DND-41 (cell line): ENCODE results near the gene CYP27C1.

Experiments
- ATAC-seq: fragments of 200-7000 bp; cut with Tn5 transposase; 3 replicates; pipeline ENCODE4 v1.9.1; 2021; ENCODE audit warnings: low read depth; ENCODE audit not compliant: insufficient read depth
- DNase-seq: peaks from one replicate; pipeline ENCODE4 v3.0.0-alpha.2; 2020
- H2AFZ ChIP-seq: 2 replicates; pipeline ENCODE4 v1.6.0; 2012; ENCODE audit warnings: low read depth, low read length
- H3K27ac ChIP-seq: 2 replicates; pipeline ENCODE4 v1.5.1; 2012; ENCODE audit warnings: low read length, inconsistent platforms
- H3K27me3 ChIP-seq: fragments of 200-600 bp; sonication (generic); 2 replicates; pipeline ENCODE4 v1.6.0; 2012; ENCODE audit warnings: low read length, mild to moderate bottlenecking, inconsistent platforms; ENCODE audit not compliant: insufficient read depth, poor library complexity
- H3K36me3 ChIP-seq: 2 replicates; pipeline ENCODE4 v1.5.1; 2012; ENCODE audit warnings: low read length, inconsistent platforms; ENCODE audit not compliant: insufficient read depth
- H3K4me1 ChIP-seq: 2 replicates; pipeline ENCODE4 v1.5.1; 2012; ENCODE audit warnings: mild to moderate bottlenecking, low read length; ENCODE audit not compliant: insufficient read depth
- H3K4me2 ChIP-seq: 2 replicates; pipeline ENCODE4 v1.6.0; 2012; ENCODE audit warnings: mild to moderate bottlenecking, moderate library complexity, low read length, inconsistent platforms; ENCODE audit not compliant: insufficient read depth
- H3K4me3 ChIP-seq, 2 experiments: fragments of 200-600 bp in 1 of 2; shearing (Covaris generic) in 1 of 2; 2 replicates each; pipeline ENCODE4 v1.5.1; 2012 to 2016; ENCODE audit warnings: inconsistent platforms in 2 of 2, low read length in 2 of 2, mild to moderate bottlenecking in 2 of 2, low read depth in 1 of 2, moderate library complexity in 1 of 2
- H3K79me2 ChIP-seq: 2 replicates; pipeline ENCODE4 v1.6.0; 2012; ENCODE audit warnings: low read length, inconsistent platforms; ENCODE audit not compliant: insufficient read depth
- H3K9ac ChIP-seq: 2 replicates; pipeline ENCODE4 v1.6.0; 2012; ENCODE audit warnings: low read depth, mild to moderate bottlenecking, inconsistent platforms, low read length, moderate library complexity
- H3K9me3 ChIP-seq: 2 replicates; pipeline ENCODE4 v1.5.1; 2012; ENCODE audit warnings: low read length, moderate library complexity, mild to moderate bottlenecking, inconsistent platforms; ENCODE audit not compliant: insufficient read depth, severe bottlenecking
- H4K20me1 ChIP-seq: 2 replicates; pipeline ENCODE4 v1.6.0; 2012; ENCODE audit warnings: low read length; ENCODE audit not compliant: insufficient read depth
- EZH2 ChIP-seq: IDR thresholded peaks from 3 replicates; pipeline ENCODE4 v1.6.1; 2012; ENCODE audit warnings: borderline replicate concordance, low read depth, mild to moderate bottlenecking, moderate library complexity, low read length, inconsistent platforms; ENCODE audit not compliant: severe bottlenecking
- TF ChIP-seq, protein P1 (sequence below): IDR thresholded peaks from 2 replicates; pipeline ENCODE4 v1.5.1; 2012; ENCODE audit warnings: borderline replicate concordance, low read length, moderate library complexity, mild to moderate bottlenecking; ENCODE audit not compliant: poor library complexity, severe bottlenecking; ENCODE audit errors: extremely low read depth

Gene CYP27C1

GRCh38 chr2:127219171-127220070 lies 678 bp downstream of the CYP27C1 start:
- no peak for TF ChIP-seq EZH2
- TF ChIP-seq, protein P1, sequence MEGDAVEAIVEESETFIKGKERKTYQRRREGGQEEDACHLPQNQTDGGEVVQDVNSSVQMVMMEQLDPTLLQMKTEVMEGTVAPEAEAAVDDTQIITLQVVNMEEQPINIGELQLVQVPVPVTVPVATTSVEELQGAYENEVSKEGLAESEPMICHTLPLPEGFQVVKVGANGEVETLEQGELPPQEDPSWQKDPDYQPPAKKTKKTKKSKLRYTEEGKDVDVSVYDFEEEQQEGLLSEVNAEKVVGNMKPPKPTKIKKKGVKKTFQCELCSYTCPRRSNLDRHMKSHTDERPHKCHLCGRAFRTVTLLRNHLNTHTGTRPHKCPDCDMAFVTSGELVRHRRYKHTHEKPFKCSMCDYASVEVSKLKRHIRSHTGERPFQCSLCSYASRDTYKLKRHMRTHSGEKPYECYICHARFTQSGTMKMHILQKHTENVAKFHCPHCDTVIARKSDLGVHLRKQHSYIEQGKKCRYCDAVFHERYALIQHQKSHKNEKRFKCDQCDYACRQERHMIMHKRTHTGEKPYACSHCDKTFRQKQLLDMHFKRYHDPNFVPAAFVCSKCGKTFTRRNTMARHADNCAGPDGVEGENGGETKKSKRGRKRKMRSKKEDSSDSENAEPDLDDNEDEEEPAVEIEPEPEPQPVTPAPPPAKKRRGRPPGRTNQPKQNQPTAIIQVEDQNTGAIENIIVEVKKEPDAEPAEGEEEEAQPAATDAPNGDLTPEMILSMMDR: no peak
- no peak overlapping the region for H3K4me2 ChIP-seq
- DNase-seq (no peak), ATAC-seq (no peak)
- H3K9me3 ChIP-seq: no peaks in the 10 kb centered on the region
- H2AFZ ChIP-seq: no peak overlapping the region
- no peaks in the 10 kb centered on the region for H3K36me3 ChIP-seq
- no peak overlapping the region for H3K9ac ChIP-seq
- H3K27me3 ChIP-seq: no peaks in the 10 kb centered on the region
- H4K20me1 ChIP-seq: no peaks in the 10 kb centered on the region
- H3K4me3 ChIP-seq: no peak overlapping the region
- H3K27ac ChIP-seq: no peak overlapping the region
- no peaks in the 10 kb centered on the region for H3K4me1 ChIP-seq
- no peaks in the 10 kb centered on the region for H3K79me2 ChIP-seq

DNA sequence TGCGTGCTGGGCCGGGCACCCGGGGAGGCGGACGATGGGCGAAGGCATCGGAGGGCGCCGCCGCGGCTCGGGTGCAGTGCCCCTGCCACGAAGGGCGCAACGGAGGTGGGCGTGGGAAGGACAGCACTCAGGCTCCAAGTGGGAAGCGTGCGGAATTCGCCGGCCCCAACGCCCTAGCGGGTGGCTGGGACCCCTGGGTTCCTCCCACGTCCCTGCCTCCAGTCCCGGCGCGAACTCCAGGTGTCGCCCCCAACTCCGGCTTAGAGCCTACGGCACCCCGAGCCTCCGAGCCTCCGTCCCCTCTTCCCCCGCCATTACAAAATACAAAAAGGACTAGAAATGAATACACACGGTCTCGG lies 1.3 kb downstream of the CYP27C1 start:
- H3K4me2 ChIP-seq: no peak overlapping the region
- H2AFZ ChIP-seq: no peak overlapping the region
- no peak for TF ChIP-seq EZH2
- TF ChIP-seq, protein P1: no peak
- H3K36me3 ChIP-seq: no peaks in the 10 kb centered on the region
- no peak overlapping the region for H3K27ac ChIP-seq
- H3K4me3 ChIP-seq: no peak overlapping the region
- no peaks in the 10 kb centered on the region for H3K4me1 ChIP-seq
- H4K20me1 ChIP-seq: no peaks in the 10 kb centered on the region
- H3K9ac ChIP-seq: no peak overlapping the region
- no peaks in the 10 kb centered on the region for H3K9me3 ChIP-seq
- DNase-seq (no peak), ATAC-seq (no peak)
- no peaks in the 10 kb centered on the region for H3K79me2 ChIP-seq
- no peaks in the 10 kb centered on the region for H3K27me3 ChIP-seq

- no peaks in the 10 kb centered on the region for H3K36me3 ChIP-seq
- H3K27ac ChIP-seq: no peak overlapping the region
- ATAC-seq (no peak), DNase-seq (no peak)
- H3K9me3 ChIP-seq: no peaks in the 10 kb centered on the region
- H3K27me3 ChIP-seq: no peaks in the 10 kb centered on the region
- H3K4me1 ChIP-seq: no peaks in the 10 kb centered on the region
- H3K9ac ChIP-seq: no peak overlapping the region
- no peak overlapping the region for H3K4me3 ChIP-seq
- H3K79me2 ChIP-seq: no peaks in the 10 kb centered on the region
- no peak for TF ChIP-seq EZH2
- TF ChIP-seq, protein P1: no peak
- no peak overlapping the region for H2AFZ ChIP-seq
- H4K20me1 ChIP-seq: no peaks in the 10 kb centered on the region
- no peak overlapping the region for H3K4me2 ChIP-seq
Observed at GRCh38 chr2:127217470-127218325, 2.4 kb downstream of the CYP27C1 start.
